Measurements from ENCODE around the gene HDHD3.
"Not testable (repeated sequence)": the region's sequence is repeated elsewhere in the genome, so short reads cannot be mapped to it uniquely, and the experiment has no call there.

DNA sequence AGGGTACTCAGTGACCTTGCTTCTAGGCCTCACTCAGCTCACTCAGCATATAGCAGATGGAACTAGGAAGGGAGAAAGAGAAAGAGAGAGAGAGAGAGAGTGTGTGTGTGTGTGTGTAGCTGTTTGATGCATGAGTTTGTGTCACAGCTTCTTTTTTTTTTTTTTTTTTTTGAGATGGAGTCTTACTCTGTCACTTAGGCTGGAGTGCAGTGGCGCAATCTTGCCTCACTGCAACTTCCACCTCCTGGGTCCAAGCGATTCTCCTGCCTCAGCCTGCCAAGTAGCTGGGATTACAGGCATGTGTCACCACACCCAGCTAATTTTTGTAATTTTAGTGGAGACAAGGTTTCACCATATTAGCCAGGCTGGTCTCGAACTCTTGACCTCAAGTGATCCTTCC is 11.1 kb downstream of the HDHD3 start:
- TF ChIP-seq, protein P1, sequence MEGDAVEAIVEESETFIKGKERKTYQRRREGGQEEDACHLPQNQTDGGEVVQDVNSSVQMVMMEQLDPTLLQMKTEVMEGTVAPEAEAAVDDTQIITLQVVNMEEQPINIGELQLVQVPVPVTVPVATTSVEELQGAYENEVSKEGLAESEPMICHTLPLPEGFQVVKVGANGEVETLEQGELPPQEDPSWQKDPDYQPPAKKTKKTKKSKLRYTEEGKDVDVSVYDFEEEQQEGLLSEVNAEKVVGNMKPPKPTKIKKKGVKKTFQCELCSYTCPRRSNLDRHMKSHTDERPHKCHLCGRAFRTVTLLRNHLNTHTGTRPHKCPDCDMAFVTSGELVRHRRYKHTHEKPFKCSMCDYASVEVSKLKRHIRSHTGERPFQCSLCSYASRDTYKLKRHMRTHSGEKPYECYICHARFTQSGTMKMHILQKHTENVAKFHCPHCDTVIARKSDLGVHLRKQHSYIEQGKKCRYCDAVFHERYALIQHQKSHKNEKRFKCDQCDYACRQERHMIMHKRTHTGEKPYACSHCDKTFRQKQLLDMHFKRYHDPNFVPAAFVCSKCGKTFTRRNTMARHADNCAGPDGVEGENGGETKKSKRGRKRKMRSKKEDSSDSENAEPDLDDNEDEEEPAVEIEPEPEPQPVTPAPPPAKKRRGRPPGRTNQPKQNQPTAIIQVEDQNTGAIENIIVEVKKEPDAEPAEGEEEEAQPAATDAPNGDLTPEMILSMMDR (conservative IDR thresholded peaks at IDR 0.05 in 1 of 2, IDR thresholded peaks at IDR 0.05 in 1 of 2; ENCODE audit: extremely low read depth in 1 of 2, insufficient read depth in 1 of 2, low read depth in 1 of 2, low read length in 2 of 2) = not testable (repeated sequence)
- not testable (repeated sequence) for TF ChIP-seq EZH2 (IDR thresholded peaks at IDR 0.05; ENCODE audit: borderline replicate concordance, low read length)

Data from mammary epithelial cell (primary cell).